Upper lobe of right lung (tissue), 1 donor: ENCODE results near the gene PSMD2. TPM values are rescaled to one million over a fixed set of nuclear protein-coding genes. Genes with fewer than 3 reads are reported as not detected.

Source experiments
- ATAC-seq: fragments of 200-7000 bp; cut with Tn5 transposase; one replicate; pipeline ENCODE4 v1.9.1; 2020; ENCODE audit warnings: mild to moderate bottlenecking, moderate library complexity
- DNase-seq: peaks from one replicate; pipeline ENCODE4 v3.0.0-alpha.2; 2020
- H3K27ac ChIP-seq: fragments of 200-600 bp; one replicate; pipeline ENCODE4 v1.8.0; 2022
- H3K27me3 ChIP-seq: fragments of 200-600 bp; one replicate; pipeline ENCODE4 v1.8.0; 2022; ENCODE audit warnings: mild to moderate bottlenecking
- H3K36me3 ChIP-seq: fragments of 200-600 bp; one replicate; pipeline ENCODE4 v1.8.0; 2022
- H3K4me1 ChIP-seq: fragments of 200-600 bp; one replicate; pipeline ENCODE4 v1.8.0; 2022
- H3K4me3 ChIP-seq: fragments of 200-600 bp; one replicate; pipeline ENCODE4 v1.8.0; 2022; ENCODE audit warnings: mild to moderate bottlenecking
- H3K9me3 ChIP-seq: fragments of 200-600 bp; one replicate; pipeline ENCODE4 v1.8.0; 2022
- CTCF ChIP-seq: fragments of 200-600 bp; IDR thresholded peaks from one replicate; pipeline ENCODE4 v1.8.0; 2022; ENCODE audit warnings: antibody characterized with exemption
- intact Hi-C: fragments of 100-400 bp; cut with DNase I; formaldehyde crosslinking; loops from one replicate; pipeline ENCODE4 v1.11.0; 2022
- total RNA-seq: library from RNA; stranded (reverse); fragmentation: NEBNext Ultra II Directional; extraction: Animal tissue kit (Norgen Biotek cat#: 25700); gene quantifications from one replicate; pipeline ENCODE4 v1.2.1, GENCODE V29; 2021
- donor health status: DM: no; HTN: yes; CAD: no; lungs with severe emphysema.

Gene PSMD2
- total RNA-seq, 1 donor from 2014 or later: 152 TPM

GRCh38 chr3:184348057-184348382 is 49.0 kb downstream of the PSMD2 start:
- ATAC-seq (no peak), DNase-seq (no peak)
- TF ChIP-seq CTCF: no peak
- H3K4me1 ChIP-seq: peaks cover 8% of the 10 kb centered on the region
- H3K36me3 ChIP-seq: peaks cover 20% of the 10 kb centered on the region
- no peaks in the 10 kb centered on the region for H3K27me3 ChIP-seq
- no peaks in the 10 kb centered on the region for H3K9me3 ChIP-seq
- no peak overlapping the region for H3K4me3 ChIP-seq
- H3K27ac ChIP-seq: no peak overlapping the region
- intact Hi-C loops: no loop called here

- H3K4me1 ChIP-seq: peaks cover 8% of the 10 kb centered on the region
- intact Hi-C loops: no loop called here
Observed at GRCh38 chr3:184349563-184350470, 50.8 kb downstream of the PSMD2 start.

GRCh38 chr3:184350618-184351017 is 51.6 kb downstream of the PSMD2 start:
- no peak for TF ChIP-seq CTCF
- intact Hi-C loops: no loop called here

More at GRCh38 chr3:184349563-184350470, 50.8 kb downstream of the PSMD2 start:
- Histone ChIP-seq H3K9me3 (no peaks in the 10 kb centered on the region), H3K27ac (no peak overlapping the region), H3K36me3 (peaks cover 6% of the 10 kb centered on the region), H3K4me3 (no peak overlapping the region), H3K27me3 (no peaks in the 10 kb centered on the region)
- no peak for TF ChIP-seq CTCF
- no peak for ATAC-seq
- DNase-seq: no peak

GRCh38 chr3:184351511-184352148 is 52.6 kb downstream of the PSMD2 start:
- ATAC-seq: no peak
- intact Hi-C loops: no loop called here
- no peaks in the 10 kb centered on the region for H3K4me1 ChIP-seq
- H3K9me3 ChIP-seq: no peaks in the 10 kb centered on the region
- H3K27ac ChIP-seq: no peak overlapping the region
- no peaks in the 10 kb centered on the region for H3K27me3 ChIP-seq
- H3K4me3 ChIP-seq: no peak overlapping the region
- DNase-seq: no peak
- no peaks in the 10 kb centered on the region for H3K36me3 ChIP-seq
- no peak for TF ChIP-seq CTCF

More at GRCh38 chr3:184350618-184351017, 51.6 kb downstream of the PSMD2 start:
- Histone ChIP-seq H3K4me3 (no peak overlapping the region), H3K27me3 (no peaks in the 10 kb centered on the region), H3K27ac (no peak overlapping the region), H3K9me3 (no peaks in the 10 kb centered on the region), H3K4me1 (peaks cover 4% of the 10 kb centered on the region), H3K36me3 (no peaks in the 10 kb centered on the region)
- ATAC-seq (no peak), DNase-seq (no peak)

GRCh38 chr3:184352149-184352785 is 53.2 kb downstream of the PSMD2 start:
- TF ChIP-seq CTCF: no peak
- no peaks in the 10 kb centered on the region for H3K4me1 ChIP-seq
- no peak overlapping the region for H3K27ac ChIP-seq
- ATAC-seq (no peak), DNase-seq (no peak)
- H3K9me3 ChIP-seq: no peaks in the 10 kb centered on the region
- intact Hi-C loops: no loop called here
- no peak overlapping the region for H3K4me3 ChIP-seq
- no peaks in the 10 kb centered on the region for H3K36me3 ChIP-seq
- no peaks in the 10 kb centered on the region for H3K27me3 ChIP-seq
